GM12891 (cell line): ENCODE results near the gene ZBTB46.

Experiments used
- DNase-seq: peaks from one replicate; pipeline ENCODE4 v3.0.0; 2011; ENCODE audit warnings: low spot score; ENCODE audit not compliant: insufficient read length
- FAIRE-seq: peaks from 2 replicates; lab custom pipeline; 2011; peaks lifted over from hg19 to GRCh38; lab: Jason Lieb, UNC
- PAX5 ChIP-seq: IDR thresholded peaks from 2 replicates; pipeline ENCODE4 v1.6.1; 2011; ENCODE audit warnings: low read length, moderate library complexity, mild to moderate bottlenecking; ENCODE audit not compliant: insufficient read depth, severe bottlenecking
- POLR2A ChIP-seq: IDR thresholded peaks from 2 replicates; pipeline ENCODE4 v1.6.1; 2011; ENCODE audit warnings: low read depth, low read length, control low read depth
- POLR2AphosphoS5 ChIP-seq: IDR thresholded peaks from 2 replicates; pipeline ENCODE4 v1.6.1; 2011; ENCODE audit warnings: low read depth, low read length, control low read depth
- POU2F2 ChIP-seq: IDR thresholded peaks from 2 replicates; pipeline ENCODE4 v1.6.1; 2011; ENCODE audit warnings: low read depth, mild to moderate bottlenecking, control low read depth, low read length, moderate library complexity
- SPI1 ChIP-seq: IDR thresholded peaks from 2 replicates; pipeline ENCODE4 v1.6.1; 2011; ENCODE audit warnings: low read depth, low read length, control low read depth
- TAF1 ChIP-seq: IDR thresholded peaks from 2 replicates; pipeline ENCODE4 v1.6.1; 2011; ENCODE audit warnings: low read depth, low read length, control low read depth

ZBTB46 gene

GRCh38 chr20:63741354-63741675, 89.7 kb downstream of the ZBTB46 start:
- FAIRE-seq = no peak
- DNase-seq = no peak

GRCh38 chr20:63740627-63741353, 90.3 kb downstream of the ZBTB46 start:
- DNase-seq (no peak), FAIRE-seq (peak; percentile 38)
- no peak for TF ChIP-seq POLR2A
- no peak for TF ChIP-seq PAX5
- TF ChIP-seq SPI1 = no peak

More at GRCh38 chr20:63741354-63741675, 89.7 kb downstream of the ZBTB46 start:
- TF ChIP-seq PAX5 (no peak), SPI1 (no peak), TAF1 (no peak), POLR2A (no peak), POLR2AphosphoS5 (no peak), POU2F2 (no peak)

GRCh38 chr20:63740070-63740626, 90.9 kb downstream of the ZBTB46 start:
- TF ChIP-seq POU2F2 (no peak), POLR2A (no peak), SPI1 (no peak), POLR2AphosphoS5 (no peak), TAF1 (no peak)
- DNase-seq = no peak
- peak; percentile 57 for FAIRE-seq

- no peak for TF ChIP-seq POLR2A
- no peak for TF ChIP-seq TAF1
- TF ChIP-seq POLR2AphosphoS5 = no peak
- TF ChIP-seq SPI1 = no peak
- no peak for TF ChIP-seq PAX5
- no peak for TF ChIP-seq POU2F2
- DNase-seq (peak; percentile 94), FAIRE-seq (peak; percentile 91)
Observed at GRCh38 chr20:63739130-63740069, 91.7 kb downstream of the ZBTB46 start, which contains the start of gene SLC2A4RG. Gene SLC2A4RG (plus strand): TSS chr20:63739776. CDS start chr20:63739913, 137 bp downstream.

GRCh38 chr20:63738687-63739129, 92.4 kb downstream of the ZBTB46 start:
- DNase-seq (no peak), FAIRE-seq (no peak)
- TF ChIP-seq PAX5 (no peak), TAF1 (no peak), SPI1 (no peak)

- no peak for DNase-seq
- FAIRE-seq = peak; percentile 78
- TF ChIP-seq PAX5 (no peak), TAF1 (no peak), SPI1 (no peak), POU2F2 (no peak), POLR2AphosphoS5 (no peak), POLR2A (no peak)
Observed at GRCh38 chr20:63737945-63738686, 92.9 kb downstream of the ZBTB46 start.

GRCh38 chr20:63737695-63737944, 93.4 kb downstream of the ZBTB46 start:
- FAIRE-seq = no peak
- no peak for DNase-seq
- no peak for TF ChIP-seq POU2F2
- no peak for TF ChIP-seq SPI1
- no peak for TF ChIP-seq POLR2A
- TF ChIP-seq POLR2AphosphoS5 = no peak
- no peak for TF ChIP-seq TAF1
- no peak for TF ChIP-seq PAX5

- TF ChIP-seq POLR2AphosphoS5 = peak; percentile 33; the same call in 1 of the 2 replicates
- no peak for TF ChIP-seq TAF1
- DNase-seq (no peak), FAIRE-seq (no peak)
Observed at GRCh38 chr20:63736893-63737694, 94.0 kb downstream of the ZBTB46 start.
